HepG2 (cell line): ENCODE results near the gene SLC17A3. TPM values are rescaled to one million over a fixed set of nuclear protein-coding genes. Genes with fewer than 3 reads are reported as not detected.
A peak's percentile ranks its signal among the peaks of the same experiment; 100 is the strongest.

Experiments
- ATAC-seq: fragments of 200-7000 bp; cut with Tn5 transposase; 3 replicates; pipeline ENCODE4 v1.9.1; 2020; ENCODE audit warnings: mild to moderate bottlenecking, moderate library complexity
- BruUV-seq: library from RNA; stranded (reverse); fragments of 400-500 nt; replicated peaks from 2 replicates; lab custom pipeline; 2021; lab: Mats Ljungman, UMichigan
- CTCF ChIA-PET: fragments of 300-600 bp; formaldehyde crosslinking; extraction: SDS; loops from one replicate; lab custom pipeline; 2021; ENCODE audit warnings: low total read pairs, inconsistent platforms, low intra/inter-chr PET ratio; lab: Yijun Ruan, JAX
- POLR2A ChIA-PET: fragments of 350-600 bp; sonication (Branson Sonifier 250); formaldehyde crosslinking; loops from one replicate; lab custom pipeline; 2020; ENCODE audit warnings: antibody characterized with exemption, inconsistent platforms; lab: Yijun Ruan, JAX
- DNase-seq: peaks from one replicate; pipeline ENCODE4 v3.0.0-alpha.2; 2015; ENCODE audit warnings: low spot score
- FAIRE-seq: peaks from 3 replicates; lab custom pipeline; 2011; peaks lifted over from hg19 to GRCh38; lab: Jason Lieb, UNC
- H2AFZ ChIP-seq: one replicate; pipeline ENCODE4 v1.6.1; 2011; ENCODE audit warnings: low read length, inconsistent platforms
- H3K27ac ChIP-seq: fragments of 300-600 bp; 3 replicates; pipeline ENCODE4 v1.8.0; 2011; ENCODE audit warnings: mixed run types, mild to moderate bottlenecking, mixed read lengths, low read length, inconsistent platforms; ENCODE audit not compliant: insufficient read depth; ENCODE audit errors: extremely low read length
- H3K27me3 ChIP-seq, 2 experiments: fragments of 200-600 bp in 1 of 2; 2 replicates in 1 of 2; 3 replicates in 1 of 2; pipeline versions ENCODE4 v1.6.0 to v1.8.0; 2011; ENCODE audit warnings: low read length in 2 of 2, mild to moderate bottlenecking in 2 of 2, moderate library complexity in 2 of 2, inconsistent platforms in 1 of 2; ENCODE audit not compliant: insufficient read depth in 2 of 2, control insufficient read depth in 1 of 2
- H3K36me3 ChIP-seq, 2 experiments: fragments of 200-600 bp in 1 of 2; replicated peaks in 1 of 2; 2 replicates in 1 of 2; 3 replicates in 1 of 2; pipeline versions ENCODE4 v1.5.1 to v1.8.0; 2011; ENCODE audit warnings: low read length in 2 of 2, inconsistent platforms in 1 of 2; ENCODE audit not compliant: insufficient read depth in 2 of 2, control insufficient read depth in 1 of 2
- H3K4me1 ChIP-seq: 2 replicates; pipeline ENCODE4 v1.5.1; 2012; ENCODE audit warnings: low read length, inconsistent platforms; ENCODE audit not compliant: insufficient read depth
- H3K4me2 ChIP-seq: 2 replicates; pipeline ENCODE4 v1.6.0; 2011; ENCODE audit warnings: low read depth, low read length, inconsistent platforms
- H3K4me3 ChIP-seq, 3 experiments: fragments of 200-600 bp in 1 of 3; sonication (generic), shearing (Covaris generic) in 1 of 3; replicated peaks in 1 of 3; 2 replicates each; pipeline ENCODE4 v1.5.1; 2011 to 2016; ENCODE audit warnings: low read length in 3 of 3, inconsistent platforms in 2 of 3, low read depth in 2 of 3, mild to moderate bottlenecking in 2 of 3, control low read depth in 1 of 3, mixed read lengths in 1 of 3; ENCODE audit not compliant: insufficient read depth in 1 of 3
- H3K79me2 ChIP-seq: one replicate; pipeline ENCODE4 v1.6.1; 2011; ENCODE audit warnings: low read length, inconsistent platforms; ENCODE audit not compliant: insufficient read depth
- H3K9ac ChIP-seq: 2 replicates; pipeline ENCODE4 v1.6.0; 2011; ENCODE audit warnings: mild to moderate bottlenecking, low read depth, low read length, inconsistent platforms; ENCODE audit not compliant: insufficient read depth
- H3K9me3 ChIP-seq: 2 replicates; pipeline ENCODE4 v1.5.1; 2012; ENCODE audit warnings: mild to moderate bottlenecking, low read length
- H4K20me1 ChIP-seq: 2 replicates; pipeline ENCODE4 v1.6.0; 2011; ENCODE audit warnings: inconsistent platforms, mild to moderate bottlenecking, low read length, moderate library complexity; ENCODE audit not compliant: insufficient read depth
- ATF7 ChIP-seq, 2 experiments: fragments of 450-650 bp in 1 of 2; sonication (generic) in 1 of 2; formaldehyde crosslinking in 1 of 2; IDR thresholded peaks; 2 replicates each; pipeline versions ENCODE4 v1.4.0 to v1.6.1; 2016 to 2020; ENCODE audit warnings: antibody characterized with exemption in 1 of 2, mild to moderate bottlenecking in 1 of 2, missing genetic modification reagents in 1 of 2
- CEBPB ChIP-seq: IDR thresholded peaks from 2 replicates; pipeline ENCODE4 v1.6.1; 2011; ENCODE audit warnings: low read depth, low read length, improper control_type of control experiment, borderline replicate concordance
- LRRFIP1 ChIP-seq: sonication (generic); formaldehyde crosslinking; conservative IDR thresholded peaks from 2 replicates; pipeline ENCODE4 v1.4.0; 2020; ENCODE audit warnings: missing genetic modification reagents
- NFKBIZ ChIP-seq: IDR thresholded peaks from 2 replicates; pipeline ENCODE4 v1.6.1; 2018; ENCODE audit warnings: missing genetic modification reagents, missing compliant biosample characterization
- WGBS: methylation state at CpG from one replicate; pipeline ENCODE4 v1.1.6; 2017; ENCODE audit warnings: low lambda C conversion rate; 5-methylcytosine and 5-hydroxymethylcytosine counted together
- in situ Hi-C: cut with HindIII; loops from 2 replicates; pipeline ENCODE4 v1.10.0; 2017; ENCODE audit warnings: low pct_unique_long_range_greater_than_20kb; ENCODE audit not compliant: extremely low pct_ligation_motif_present
- intact Hi-C: fragments of 100-400 bp; cut with micrococcal nuclease; formaldehyde crosslinking; loops from one replicate; pipeline ENCODE4 v1.10.0; 2022; ENCODE audit not compliant: unreplicated experiment
- polyA plus RNA-seq, 8 experiments: library from polyadenylated mRNA; depleted of rRNA in 3 of 8; stranded (reverse) in 7 of 8; unstranded in 1 of 8; fragments of >200 nt; fragmentation: Illumina TruSeq in 4 of 8; extraction: Trizol in 4 of 8; gene quantifications; 2 replicates each; pipeline versions ENCODE4 v1.2.1 to v1.2.3, GENCODE V29; 2011 to 2016; ENCODE audit warnings: low read depth in 4 of 8, missing spikeins in 1 of 8, mixed read lengths in 1 of 8; ENCODE audit not compliant: insufficient read depth in 1 of 8
- total RNA-seq, 5 experiments: library from RNA; depleted of rRNA; stranded (reverse); fragments of >200 nt; fragmentation: Illumina TruSeq; extraction: Trizol; gene quantifications; 2 replicates each; pipeline ENCODE4 v1.2.3, GENCODE V29; 2016; ENCODE audit warnings: low read depth in 1 of 5
- TF ChIP-seq, protein P1 (sequence below), 2 experiments: fragments of 450-650 bp in 1 of 2; sonication (generic) in 1 of 2; formaldehyde crosslinking; IDR thresholded peaks; 2 replicates each; pipeline versions ENCODE4 v1.5.0 to v1.8.0; 2020 to 2022; ENCODE audit warnings: mild to moderate bottlenecking in 1 of 2, missing genetic modification reagents in 1 of 2

SLC17A3 gene
- total and polyA plus RNA-seq, 2 of the 13 experiments (the other 11 are each of a cell fraction or from before 2014, with no cell fraction given), result 0.09 to 0.11 TPM

GRCh38 chr6:25862199-25862598, 11.8 kb downstream of the SLC17A3 start:
- FAIRE-seq, result no peak
- CTCF ChIA-PET, result no interaction called here
- Histone ChIP-seq H3K4me2 (no peak overlapping the region), H3K4me3 (no peak overlapping the region), H3K9ac (no peak overlapping the region), H4K20me1 (no peaks in the 10 kb centered on the region), H3K27me3 (no peaks in the 10 kb centered on the region), H3K36me3 (no peaks in the 10 kb centered on the region), H3K4me1 (peaks cover 26% of the 10 kb centered on the region), H3K79me2 (no peaks in the 10 kb centered on the region), H3K27ac (no peak overlapping the region), H2AFZ (no peak overlapping the region), H3K9me3 (no peaks in the 10 kb centered on the region)
- no peak for DNase-seq
- WGBS, result 75% methylated on average over 4 of the region's 4 CpGs
- intact Hi-C loops (no loop called here), in situ Hi-C loops (no loop called here)
- TF ChIP-seq CEBPB, result peak; percentile 77
- TF ChIP-seq, protein P1, sequence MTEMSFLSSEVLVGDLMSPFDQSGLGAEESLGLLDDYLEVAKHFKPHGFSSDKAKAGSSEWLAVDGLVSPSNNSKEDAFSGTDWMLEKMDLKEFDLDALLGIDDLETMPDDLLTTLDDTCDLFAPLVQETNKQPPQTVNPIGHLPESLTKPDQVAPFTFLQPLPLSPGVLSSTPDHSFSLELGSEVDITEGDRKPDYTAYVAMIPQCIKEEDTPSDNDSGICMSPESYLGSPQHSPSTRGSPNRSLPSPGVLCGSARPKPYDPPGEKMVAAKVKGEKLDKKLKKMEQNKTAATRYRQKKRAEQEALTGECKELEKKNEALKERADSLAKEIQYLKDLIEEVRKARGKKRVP (CRISPR knock-in tag; IDR thresholded peaks at IDR 0.05), result peak in 1 of 2 experiments; percentile 86; a peak in 2 of 4 replicates
- peak; percentile 85 for TF ChIP-seq ATF7 (IDR thresholded peaks at IDR 0.05)
- TF ChIP-seq ATF7 (CRISPR knock-in tag; IDR thresholded peaks at IDR 0.05), result no peak
- no peak for TF ChIP-seq LRRFIP1 (CRISPR knock-in tag)
- no peak for TF ChIP-seq NFKBIZ (CRISPR knock-in tag)
- POLR2A ChIA-PET, result no interaction called here
- ATAC-seq, result no peak
- BruUV-seq, result no TSS peak
